Measurements from ENCODE around the gene CCBE1.
"Not testable (repeated sequence)": the region's sequence is repeated elsewhere in the genome, so short reads cannot be mapped to it uniquely, and the experiment has no call there.

CCBE1 gene

GRCh38 chr18:59546188-59546587 is 151.0 kb downstream of the CCBE1 start:
- in situ Hi-C loops (cut with HindIII; ENCODE audit: low pct_unique_long_range_greater_than_20kb, low sequenced_read_pairs): no loop called here
- DNase-seq (ENCODE audit: low read depth in 1 of 2, low spot score in 1 of 2): no peak
- TF ChIP-seq JUND (IDR thresholded peaks at IDR 0.05; ENCODE audit: low read depth): no peak

- in situ Hi-C loops (cut with HindIII; ENCODE audit: low pct_unique_long_range_greater_than_20kb, low sequenced_read_pairs): no loop called here
- TF ChIP-seq JUND (IDR thresholded peaks at IDR 0.05; ENCODE audit: low read depth): no peak
- DNase-seq (ENCODE audit: low read depth in 1 of 2, low spot score in 1 of 2): no peak
Observed at GRCh38 chr18:59540780-59541179, 156.4 kb downstream of the CCBE1 start.

DNA sequence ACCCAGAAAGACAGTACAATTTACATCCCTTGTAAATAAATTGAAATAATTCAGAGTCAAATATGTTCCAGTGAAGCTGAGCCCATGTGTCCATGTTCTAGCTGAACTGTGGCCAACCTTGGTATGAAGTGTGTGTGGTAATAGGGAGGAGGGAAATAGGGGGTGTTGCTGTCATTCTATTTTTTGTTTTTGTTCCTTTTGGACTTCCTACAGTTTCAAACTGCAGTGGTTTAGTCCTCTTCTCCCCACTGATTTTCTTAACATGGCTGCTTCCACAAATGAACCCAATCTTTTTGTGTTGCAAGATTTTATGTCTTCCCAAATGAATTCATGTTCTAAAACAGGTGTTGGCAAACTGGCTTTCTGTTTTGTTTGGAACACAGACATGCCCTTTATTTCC is 156.9 kb downstream of the CCBE1 start:
- DNase-seq (ENCODE audit: low read depth in 1 of 2, low spot score in 1 of 2): no peak
- in situ Hi-C loops (cut with HindIII; ENCODE audit: low pct_unique_long_range_greater_than_20kb, low sequenced_read_pairs): no loop called here
- no peak for TF ChIP-seq JUND (IDR thresholded peaks at IDR 0.05; ENCODE audit: low read depth)

GRCh38 chr18:59539108-59539507 is 158.1 kb downstream of the CCBE1 start:
- TF ChIP-seq JUND (IDR thresholded peaks at IDR 0.05; ENCODE audit: low read depth): no peak
- in situ Hi-C loops (cut with HindIII; ENCODE audit: low pct_unique_long_range_greater_than_20kb, low sequenced_read_pairs): no loop called here
- no peak for DNase-seq (ENCODE audit: low read depth in 1 of 2, low spot score in 1 of 2)

DNA sequence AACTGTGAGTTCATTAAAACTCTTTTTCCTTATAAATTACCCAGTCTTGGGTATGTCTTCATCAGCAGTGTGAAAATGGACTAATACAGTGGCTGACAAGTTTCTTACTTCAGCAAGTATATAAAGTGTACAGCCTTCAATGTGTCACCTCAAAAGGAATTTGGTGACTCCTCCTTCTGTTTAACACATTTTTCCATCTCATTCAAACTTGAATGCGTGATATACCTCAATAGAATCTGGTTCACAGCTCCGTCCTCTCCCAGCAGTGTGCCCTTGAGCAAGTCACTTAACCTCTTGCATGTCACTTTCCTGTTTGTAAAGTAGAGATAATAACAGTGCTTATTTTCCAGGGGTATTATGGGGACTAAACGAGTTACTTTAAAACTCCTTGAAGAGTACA is 159.6 kb downstream of the CCBE1 start:
- in situ Hi-C loops (cut with HindIII; ENCODE audit: low pct_unique_long_range_greater_than_20kb, low sequenced_read_pairs): no loop called here
- no peak for DNase-seq (ENCODE audit: low read depth in 1 of 2, low spot score in 1 of 2)
- no peak for TF ChIP-seq JUND (IDR thresholded peaks at IDR 0.05; ENCODE audit: low read depth)

DNA sequence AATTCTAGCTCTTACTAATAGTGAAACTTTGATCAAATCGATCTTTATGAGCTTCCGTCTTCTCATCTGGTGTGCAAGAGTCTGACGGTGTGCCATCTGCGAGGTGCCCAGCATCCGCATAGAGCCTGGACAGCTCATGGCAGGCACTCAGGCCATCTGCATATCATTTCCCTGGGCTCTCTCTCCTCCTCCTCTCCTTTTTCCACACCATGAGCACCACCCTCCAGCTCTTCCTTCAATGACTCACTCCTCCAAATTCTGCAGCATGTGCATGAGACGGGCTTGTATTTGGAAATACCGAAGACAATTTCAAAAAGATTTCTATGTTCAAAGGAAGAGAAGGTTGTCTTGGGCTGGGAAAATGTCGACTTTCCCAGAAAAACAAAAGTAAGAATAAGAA is 161.1 kb downstream of the CCBE1 start:
- in situ Hi-C loops (cut with HindIII; ENCODE audit: low pct_unique_long_range_greater_than_20kb, low sequenced_read_pairs): no loop called here
- no peak for DNase-seq (ENCODE audit: low read depth in 1 of 2, low spot score in 1 of 2)
- TF ChIP-seq JUND (IDR thresholded peaks at IDR 0.05; ENCODE audit: low read depth): no peak

- in situ Hi-C loops (cut with HindIII; ENCODE audit: low pct_unique_long_range_greater_than_20kb, low sequenced_read_pairs): no loop called here
- DNase-seq (ENCODE audit: low read depth in 1 of 2, low spot score in 1 of 2): no peak
Observed at GRCh38 chr18:59535055-59535454, 162.2 kb downstream of the CCBE1 start.

DNA sequence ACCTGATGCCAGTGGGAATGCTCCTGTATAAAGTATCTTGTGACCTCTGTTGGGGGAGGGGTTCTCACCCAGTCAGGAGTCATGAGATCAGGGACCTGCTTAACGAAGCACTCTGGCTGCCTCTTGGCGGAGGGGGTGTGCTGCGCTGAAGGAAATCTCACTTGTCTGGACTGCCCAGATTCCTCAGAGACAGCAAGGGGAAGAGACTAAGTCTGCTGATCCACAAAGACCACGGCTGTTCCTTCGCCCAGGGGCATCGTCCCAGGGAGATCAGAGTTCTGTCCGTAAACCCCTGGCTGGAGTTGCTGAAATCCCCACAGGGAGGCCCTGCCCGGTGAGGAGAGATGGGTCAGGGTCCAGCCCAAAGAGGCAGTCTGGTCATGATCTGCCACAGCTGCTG is 168.4 kb downstream of the CCBE1 start:
- DNase-seq (ENCODE audit: low read depth in 1 of 2, low spot score in 1 of 2): no peak
- no peak for TF ChIP-seq JUND (IDR thresholded peaks at IDR 0.05; ENCODE audit: low read depth)
- in situ Hi-C loops (cut with HindIII; ENCODE audit: low pct_unique_long_range_greater_than_20kb, low sequenced_read_pairs): no loop called here

More at GRCh38 chr18:59535055-59535454, 162.2 kb downstream of the CCBE1 start:
- TF ChIP-seq JUND (IDR thresholded peaks at IDR 0.05; ENCODE audit: low read depth): no peak

- in situ Hi-C loops (cut with HindIII; ENCODE audit: low pct_unique_long_range_greater_than_20kb, low sequenced_read_pairs): no loop called here
- TF ChIP-seq JUND (IDR thresholded peaks at IDR 0.05; ENCODE audit: low read depth): no peak
- DNase-seq (ENCODE audit: low read depth in 1 of 2, low spot score in 1 of 2): no peak
Observed at GRCh38 chr18:59520562-59521355, 176.5 kb downstream of the CCBE1 start.

GRCh38 chr18:59518705-59519104 is 178.5 kb downstream of the CCBE1 start:
- no peak for DNase-seq (ENCODE audit: low read depth in 1 of 2, low spot score in 1 of 2)
- in situ Hi-C loops (cut with HindIII; ENCODE audit: low pct_unique_long_range_greater_than_20kb, low sequenced_read_pairs): no loop called here
- no peak for TF ChIP-seq JUND (IDR thresholded peaks at IDR 0.05; ENCODE audit: low read depth)

GRCh38 chr18:59517446-59518165 is 179.6 kb downstream of the CCBE1 start:
- peak; percentile 13 to 28 for DNase-seq (ENCODE audit: low read depth in 1 of 2, low spot score in 1 of 2)
- in situ Hi-C loops (cut with HindIII; ENCODE audit: low pct_unique_long_range_greater_than_20kb, low sequenced_read_pairs): no loop called here
- no peak for TF ChIP-seq JUND (IDR thresholded peaks at IDR 0.05; ENCODE audit: low read depth)

GRCh38 chr18:59516356-59517155 is 180.7 kb downstream of the CCBE1 start:
- no peak for TF ChIP-seq JUND (IDR thresholded peaks at IDR 0.05; ENCODE audit: low read depth)
- DNase-seq (ENCODE audit: low read depth in 1 of 2, low spot score in 1 of 2): no peak
- in situ Hi-C loops (cut with HindIII; ENCODE audit: low pct_unique_long_range_greater_than_20kb, low sequenced_read_pairs): no loop called here

DNA sequence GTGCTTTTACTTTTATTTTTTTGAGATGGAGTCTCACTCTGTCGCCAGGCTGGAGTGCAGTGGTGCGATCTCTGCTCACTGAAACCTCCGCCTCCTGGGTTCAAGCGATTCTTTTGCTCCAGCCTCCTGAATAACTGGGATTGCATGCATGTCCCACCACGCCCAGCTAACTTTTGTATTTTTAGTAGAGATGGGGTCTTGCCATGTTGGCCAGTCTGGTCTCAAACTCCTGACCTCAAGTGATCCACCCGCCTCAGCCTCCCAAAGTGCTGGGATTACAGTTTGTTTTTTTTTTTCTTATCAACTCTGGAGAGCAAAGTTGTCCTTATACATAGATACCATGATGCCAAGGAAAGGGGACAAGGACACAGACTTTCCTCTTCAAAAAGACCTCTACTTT is 181.3 kb downstream of the CCBE1 start:
- in situ Hi-C loops (cut with HindIII; ENCODE audit: low pct_unique_long_range_greater_than_20kb, low sequenced_read_pairs): not testable (repeated sequence)

More for the DNA sequence above, 181.3 kb downstream of the CCBE1 start:
- not testable (repeated sequence) for DNase-seq (ENCODE audit: low read depth in 1 of 2, low spot score in 1 of 2)

Data from T47D (cell line).